GM19025 (cell line): ENCODE measurements around the gene SPAG8.

Experiments
- ATAC-seq: cut with Tn5 transposase; IDR thresholded peaks from one replicate; pipeline ENCODE4 v1.9.1; 2021; ENCODE audit warnings: mild to moderate bottlenecking, low read depth, moderate library complexity; ENCODE audit not compliant: unreplicated experiment

Gene SPAG8

GRCh38 chr9:35781066-35781465, 31.0 kb downstream of the SPAG8 start:
- ATAC-seq, result no peak

GRCh38 chr9:35778496-35778895, 33.6 kb downstream of the SPAG8 start:
- ATAC-seq, result no peak

GRCh38 chr9:35776018-35776417, 36.0 kb downstream of the SPAG8 start:
- no peak for ATAC-seq

- ATAC-seq, result no peak
These were observed 37.0 kb downstream of the SPAG8 start for GRCh38 chr9:35774907-35775635.

- ATAC-seq, result no peak
These were observed 40.1 kb downstream of the SPAG8 start for GRCh38 chr9:35771943-35772342.

DNA sequence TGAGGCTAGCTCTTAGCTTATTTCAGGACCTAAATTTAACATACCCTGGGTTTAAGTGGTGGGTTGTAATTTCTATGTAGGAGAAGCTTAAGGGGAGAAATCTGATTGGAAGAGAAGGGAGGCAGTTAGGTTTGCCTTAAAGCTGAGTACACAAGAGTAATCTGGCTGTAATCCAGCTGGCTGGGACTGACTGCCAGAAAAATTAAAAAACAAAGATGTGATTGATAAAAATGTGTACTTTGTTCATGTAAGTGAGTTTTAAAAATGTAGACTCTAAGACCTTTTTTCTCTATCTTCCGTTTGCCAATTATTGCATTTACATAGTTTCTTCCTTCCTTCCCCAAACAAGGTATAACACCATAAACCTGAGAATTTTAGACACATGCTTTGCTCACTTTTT, 40.5 kb downstream of the SPAG8 start:
- ATAC-seq, result no peak

DNA sequence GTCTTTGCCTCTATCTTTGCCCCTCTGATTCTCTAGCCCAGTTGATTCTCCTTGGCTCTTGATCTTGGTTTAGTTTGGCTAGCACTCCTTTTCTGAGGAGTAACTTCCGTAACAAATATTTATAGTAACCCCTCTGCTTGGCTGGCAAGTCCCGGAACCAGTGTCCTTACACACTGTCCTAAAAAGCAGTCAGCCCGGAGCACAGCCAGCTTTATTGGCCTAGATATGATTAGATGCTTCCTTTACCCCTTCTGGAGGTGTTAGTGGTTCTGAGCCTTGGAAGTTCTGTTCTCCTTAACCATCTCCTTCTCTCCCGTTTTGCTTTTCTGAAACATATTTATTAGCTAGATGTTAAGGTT, 41.0 kb downstream of the SPAG8 start:
- ATAC-seq, result no peak

- no peak for ATAC-seq
These were observed 42.3 kb downstream of the SPAG8 start for GRCh38 chr9:35769763-35770162.

GRCh38 chr9:35767458-35767857, 44.6 kb downstream of the SPAG8 start:
- ATAC-seq, result no peak

- no peak for ATAC-seq
These were observed 45.1 kb downstream of the SPAG8 start for GRCh38 chr9:35766997-35767396.

DNA sequence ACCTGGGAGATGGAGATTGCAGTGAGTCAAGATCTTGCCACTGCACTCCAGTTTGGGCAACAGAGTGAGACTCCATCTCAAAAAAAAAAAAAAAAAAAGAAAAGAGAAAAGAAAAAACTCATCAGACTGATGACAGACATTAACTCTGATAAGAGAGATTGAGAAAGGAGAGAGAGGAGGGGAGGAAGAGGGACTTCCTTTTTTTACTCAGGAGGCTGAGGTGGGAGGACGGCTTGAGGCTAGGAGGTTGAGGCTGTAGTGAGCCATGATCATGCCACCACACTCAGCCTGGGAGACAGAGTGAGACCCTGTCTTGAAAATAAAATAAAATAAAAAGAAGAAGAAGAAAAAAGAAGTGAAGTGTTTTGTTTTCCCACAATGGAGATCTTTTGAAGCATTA, 48.3 kb downstream of the SPAG8 start:
- no peak for ATAC-seq

DNA sequence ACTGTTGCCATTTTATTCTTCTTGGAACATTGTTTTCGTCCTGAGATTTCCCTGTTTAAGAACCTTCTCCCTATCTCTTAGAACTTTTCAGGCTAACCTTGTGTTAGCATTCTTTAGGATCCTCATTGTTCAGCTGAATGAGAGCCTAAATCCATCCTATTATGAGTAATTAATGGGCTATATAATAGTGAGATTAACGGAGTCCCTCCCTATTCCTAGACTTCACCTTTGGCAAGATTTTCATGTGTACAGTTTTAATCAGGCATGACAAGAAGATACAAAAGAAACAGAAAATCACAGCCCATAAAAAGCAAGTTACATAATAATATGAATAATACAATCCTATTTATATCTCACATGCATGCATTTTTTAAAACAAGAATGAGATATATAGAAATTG, 48.9 kb downstream of the SPAG8 start:
- no peak for ATAC-seq

GRCh38 chr9:35760651-35761050, 51.4 kb downstream of the SPAG8 start:
- no peak for ATAC-seq

GRCh38 chr9:35759795-35760194, 52.3 kb downstream of the SPAG8 start:
- ATAC-seq, result no peak
